Omental fat pad (tissue), 4 donors: ENCODE data around the gene DNAJA3. TPM values are rescaled to one million over a fixed set of nuclear protein-coding genes. Genes with fewer than 3 reads are reported as not detected.

Experiments used
- ATAC-seq: fragments of 150-250 bp; one replicate; pipeline ENCODE4 v1.9.1; 2016; ENCODE audit warnings: mild to moderate bottlenecking, moderate library complexity; ENCODE audit not compliant: low FRiP score
- DNase-seq: peaks from one replicate; pipeline ENCODE4 v3.0.0-alpha.2; 2019; ENCODE audit warnings: low spot score
- CTCF ChIP-seq, 3 donors: fragments of 450-650 bp; IDR thresholded peaks; one replicate each; pipeline ENCODE4 v1.5.1; 2016 to 2017; ENCODE audit warnings: antibody characterized with exemption in 3 of 3, mild to moderate bottlenecking in 3 of 3, moderate library complexity in 2 of 3
- total RNA-seq, 4 donors: library from RNA; depleted of rRNA; stranded (reverse); fragments of >200 nt; gene quantifications; one replicate each; pipeline ENCODE4 v1.1.0, GENCODE V29; 2016

Gene DNAJA3
- total RNA-seq, 4 donors from 2014 or later: 40.5 to 47.1 (median 42.3) TPM

DNA sequence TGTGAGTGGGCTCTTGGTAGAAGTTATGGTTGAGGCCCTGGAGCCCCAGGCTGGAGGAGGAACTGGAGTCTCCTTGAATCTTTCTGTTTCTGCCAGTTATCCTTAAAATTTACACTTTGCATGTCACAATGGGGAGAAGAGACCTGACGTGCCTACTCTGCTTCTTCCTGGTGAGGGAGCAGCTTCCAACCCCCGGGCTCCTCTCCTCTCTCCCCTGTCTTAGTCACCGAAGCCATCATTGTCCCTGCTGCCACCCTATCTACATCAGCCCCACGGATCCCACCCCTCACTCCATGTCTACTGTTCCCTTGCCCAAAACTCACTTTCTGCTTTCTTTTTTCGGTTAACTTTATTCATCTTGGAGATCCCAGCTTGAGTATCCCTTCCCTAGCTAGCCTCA, 17.6 kb downstream of the DNAJA3 start:
- no peak for TF ChIP-seq CTCF (IDR thresholded peaks at IDR 0.05)
- ATAC-seq: no peak
- no peak for DNase-seq

DNA sequence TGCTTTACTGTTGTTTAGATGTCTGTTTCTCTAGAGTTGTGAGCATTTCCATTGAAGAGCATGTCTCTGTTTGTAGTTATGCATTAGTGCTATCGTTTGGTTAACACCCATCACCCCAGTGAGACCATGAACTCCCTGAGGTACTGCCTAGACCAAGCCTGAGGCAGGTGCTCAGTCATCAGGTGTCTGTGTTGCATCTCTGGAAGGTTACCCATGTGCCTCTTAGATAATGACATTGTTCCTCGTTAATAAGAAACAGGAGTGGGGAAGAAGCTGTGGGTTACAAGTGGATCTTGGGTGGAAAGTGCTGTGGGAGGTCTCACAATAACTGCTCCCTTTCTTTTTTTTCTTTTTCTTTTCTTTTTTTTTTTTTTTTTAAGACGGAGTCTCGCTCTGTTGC, 18.3 kb downstream of the DNAJA3 start:
- DNase-seq (no peak), ATAC-seq (no peak)
- no peak for TF ChIP-seq CTCF (IDR thresholded peaks at IDR 0.05)

DNA sequence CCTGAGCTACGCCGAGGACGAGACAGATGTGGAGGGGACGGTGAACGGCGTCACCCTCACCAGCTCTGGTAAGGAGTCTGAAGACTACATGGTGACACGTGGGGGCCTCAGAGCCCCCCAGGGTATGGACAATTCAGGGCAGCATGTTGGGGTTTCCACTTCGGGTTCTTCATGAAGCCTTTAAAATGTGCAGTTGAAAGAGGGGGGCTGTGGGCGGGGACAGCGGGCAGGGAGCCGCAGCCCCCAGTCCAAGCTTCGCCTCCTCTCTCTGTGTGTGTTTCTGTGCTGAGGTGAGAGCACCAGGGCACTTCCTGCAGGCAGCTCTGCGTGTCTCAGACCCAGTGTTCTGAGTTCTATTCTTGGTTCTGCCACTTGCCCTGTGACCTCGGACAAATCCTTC, 24.8 kb downstream of the DNAJA3 start:
- no peak for TF ChIP-seq CTCF (IDR thresholded peaks at IDR 0.05)
- DNase-seq: no peak
- no peak for ATAC-seq

- no peak for TF ChIP-seq CTCF (IDR thresholded peaks at IDR 0.05)
- ATAC-seq (no peak), DNase-seq (no peak)
These were observed 25.4 kb downstream of the DNAJA3 start for GRCh38 chr16:4450931-4451519.

DNA sequence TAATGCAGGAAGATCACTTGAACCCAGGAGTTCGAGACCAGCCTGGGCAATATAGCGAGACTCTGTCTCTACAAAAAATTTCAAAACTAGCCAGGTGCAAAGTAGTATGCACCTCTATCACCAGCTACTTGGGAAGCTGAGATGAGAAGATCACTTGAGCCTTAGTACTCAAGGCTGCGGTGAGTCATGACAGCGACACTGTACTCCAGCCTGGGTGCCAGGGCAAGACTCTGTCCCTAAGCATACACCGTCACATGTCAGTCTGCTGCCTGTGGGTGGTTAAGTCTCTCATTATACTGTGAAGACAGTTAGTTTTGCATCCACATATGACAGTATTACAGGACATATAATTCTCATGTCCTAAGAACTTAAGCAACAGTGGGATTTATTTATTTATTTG, 27.0 kb downstream of the DNAJA3 start:
- no peak for TF ChIP-seq CTCF (IDR thresholded peaks at IDR 0.05)
- ATAC-seq (no peak), DNase-seq (no peak)

GRCh38 chr16:4454623-4455022, 29.0 kb downstream of the DNAJA3 start:
- TF ChIP-seq CTCF (IDR thresholded peaks at IDR 0.05): no peak
- no peak for DNase-seq
- no peak for ATAC-seq

DNA sequence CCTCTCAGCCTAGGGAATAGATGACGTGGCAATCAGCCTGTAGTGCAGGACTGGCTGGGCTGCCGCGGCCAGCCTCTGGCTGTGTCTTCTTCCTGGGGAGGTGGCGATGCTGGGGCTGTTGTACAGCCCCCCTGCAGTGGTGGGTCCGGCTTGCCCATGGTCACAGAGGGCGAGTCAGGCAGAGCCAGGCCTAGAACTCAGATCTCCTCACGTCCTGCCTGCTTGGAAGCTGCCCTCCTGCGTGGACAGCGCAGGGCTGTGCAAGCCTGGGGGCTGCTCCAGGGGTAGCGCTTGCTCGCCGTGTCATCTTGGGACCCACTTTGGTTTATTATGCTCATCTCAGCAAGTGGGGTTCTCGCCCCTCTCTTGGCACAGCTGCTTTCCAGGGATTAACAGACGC, 29.4 kb downstream of the DNAJA3 start:
- TF ChIP-seq CTCF (IDR thresholded peaks at IDR 0.05): no peak
- no peak for ATAC-seq
- DNase-seq: no peak
